ENCODE measurements around the gene FRS2. TPM values are rescaled to one million over a fixed set of nuclear protein-coding genes. Genes with fewer than 3 reads are reported as not detected.

The FRS2 gene, protein sequence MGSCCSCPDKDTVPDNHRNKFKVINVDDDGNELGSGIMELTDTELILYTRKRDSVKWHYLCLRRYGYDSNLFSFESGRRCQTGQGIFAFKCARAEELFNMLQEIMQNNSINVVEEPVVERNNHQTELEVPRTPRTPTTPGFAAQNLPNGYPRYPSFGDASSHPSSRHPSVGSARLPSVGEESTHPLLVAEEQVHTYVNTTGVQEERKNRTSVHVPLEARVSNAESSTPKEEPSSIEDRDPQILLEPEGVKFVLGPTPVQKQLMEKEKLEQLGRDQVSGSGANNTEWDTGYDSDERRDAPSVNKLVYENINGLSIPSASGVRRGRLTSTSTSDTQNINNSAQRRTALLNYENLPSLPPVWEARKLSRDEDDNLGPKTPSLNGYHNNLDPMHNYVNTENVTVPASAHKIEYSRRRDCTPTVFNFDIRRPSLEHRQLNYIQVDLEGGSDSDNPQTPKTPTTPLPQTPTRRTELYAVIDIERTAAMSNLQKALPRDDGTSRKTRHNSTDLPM
- total RNA-seq = 10 to 100 TPM; 39.5 to 65.6 TPM

- Histone ChIP-seq H3K4me1 (replicated peaks) (peaks cover 4% of the 10 kb centered on the region), H3K27ac (peak within 1 kb of the TSS; percentile 90 to 91), H3K4me3 (peak within 1 kb of the TSS; percentile 83 to 93), H3K9me3 (no peaks in the 10 kb centered on the region), H3K27me3 (replicated peaks; ENCODE audit: insufficient read depth) (no peaks in the 10 kb centered on the region), H3K36me3 (no peaks in the 10 kb centered on the region)
- TF ChIP-seq POLR2A (IDR thresholded peaks at IDR 0.05) (peak; percentile 72), CTCF (IDR thresholded peaks at IDR 0.05) (peak in 1 of 4 experiments; percentile 27), POLR2AphosphoS5 (IDR thresholded peaks at IDR 0.05) (peak; percentile 89)
- intact Hi-C loops (cut with DNase I) = loop anchor here (5.0 to 10.0 kb wide), 2 partner anchors 64 to 117 kb away; partner anchors contain the start of gene CCT2
- under 1% methylated on average over 61 of the region's 68 CpGs for WGBS
- DNase-seq (ENCODE audit: low spot score) = peak; percentile 88
Observed at GRCh38 chr12:69470189-69471075, at the start of gene FRS2. TSS of gene FRS2 (plus strand) at chr12:69470388. CDS start at chr12:69569031, 98,643 bp downstream.

- 94% methylated on average over 3 of the region's 3 CpGs for WGBS
- H3K27me3 ChIP-seq (replicated peaks; ENCODE audit: insufficient read depth) = no peaks in the 10 kb centered on the region
- H3K9me3 ChIP-seq = no peaks in the 10 kb centered on the region
- H3K4me3 ChIP-seq = no peak overlapping the region
- no peaks in the 10 kb centered on the region for H3K4me1 ChIP-seq (replicated peaks)
- H3K36me3 ChIP-seq = no peaks in the 10 kb centered on the region
- TF ChIP-seq POLR2A (IDR thresholded peaks at IDR 0.05) (no peak), POLR2AphosphoS5 (IDR thresholded peaks at IDR 0.05) (no peak), CTCF (IDR thresholded peaks at IDR 0.05) (no peak)
- H3K27ac ChIP-seq = no peak overlapping the region
- intact Hi-C loops (cut with DNase I) = no loop called here
- DNase-seq (ENCODE audit: low spot score) = no peak
Observed at GRCh38 chr12:69421548-69421947, 48.6 kb upstream of the FRS2 start.

GRCh38 chr12:69423037-69423905 lies 46.9 kb upstream of the FRS2 start:
- Histone ChIP-seq H3K27ac (no peak overlapping the region), H3K36me3 (no peaks in the 10 kb centered on the region), H3K9me3 (no peaks in the 10 kb centered on the region), H3K27me3 (replicated peaks; ENCODE audit: insufficient read depth) (no peaks in the 10 kb centered on the region), H3K4me3 (no peak overlapping the region), H3K4me1 (replicated peaks) (no peaks in the 10 kb centered on the region)
- TF ChIP-seq CTCF (IDR thresholded peaks at IDR 0.05) = no peak
- 89% methylated on average over 5 of the region's 5 CpGs for WGBS
- DNase-seq (ENCODE audit: low spot score) = no peak
- intact Hi-C loops (cut with DNase I) = no loop called here

GRCh38 chr12:69425417-69425816 lies 44.8 kb upstream of the FRS2 start:
- no peak for TF ChIP-seq POLR2AphosphoS5 (IDR thresholded peaks at IDR 0.05)

More at GRCh38 chr12:69425417-69425816, 44.8 kb upstream of the FRS2 start:
- H3K27me3 ChIP-seq (replicated peaks; ENCODE audit: insufficient read depth) = no peaks in the 10 kb centered on the region
- H3K36me3 ChIP-seq = no peaks in the 10 kb centered on the region
- H3K4me3 ChIP-seq = no peak overlapping the region
- DNase-seq (ENCODE audit: low spot score) = no peak
- no peaks in the 10 kb centered on the region for H3K4me1 ChIP-seq (replicated peaks)
- intact Hi-C loops (cut with DNase I) = no loop called here
- no peak overlapping the region for H3K27ac ChIP-seq
- 87% methylated on average over 3 of the region's 3 CpGs for WGBS
- no peaks in the 10 kb centered on the region for H3K9me3 ChIP-seq

Data from prostate gland (tissue), 2 donors.